ENCODE data around the gene SGMS1.

DNA sequence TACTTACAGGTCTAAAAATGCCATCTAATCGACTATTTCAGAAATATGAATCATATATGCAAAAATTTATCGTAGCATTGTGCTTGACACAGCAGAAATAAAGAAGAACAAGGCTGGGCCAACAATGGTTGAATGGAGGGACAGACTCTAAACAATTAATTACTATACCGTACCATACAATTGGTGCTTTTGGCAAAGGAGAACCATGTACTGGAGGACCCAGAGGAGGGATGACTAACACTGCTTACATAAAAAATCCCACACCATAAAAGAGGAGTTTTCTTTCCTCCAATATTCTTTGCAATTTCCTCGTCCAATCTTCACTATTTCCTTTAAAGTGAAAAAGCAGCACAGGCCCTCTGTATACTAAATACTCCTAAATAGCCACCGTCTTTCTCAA is 94.1 kb downstream of the SGMS1 start:
- TF ChIP-seq POLR2A (IDR thresholded peaks at IDR 0.05) (no peak), CTCF (IDR thresholded peaks at IDR 0.05) (no peak), EP300 (IDR thresholded peaks at IDR 0.05) (no peak)
